Measurements from ENCODE around the gene TASP1. TPM values are rescaled to one million over a fixed set of nuclear protein-coding genes. Genes with fewer than 3 reads are reported as not detected.

Gene TASP1
- polyA plus RNA-seq, 1 donor (not counting 4 experiments of a cell fraction or from before 2014, with no cell fraction given), result 17.4 TPM

GRCh38 chr20:13464702-13465101 is 174.0 kb downstream of the TASP1 start:
- DNase-seq (ENCODE audit: low read depth, low spot score) (no peak), FAIRE-seq (no peak)
- Histone ChIP-seq H3K27me3 (ENCODE audit: control insufficient read depth, extremely low read depth, insufficient read depth, low read length) (no peaks in the 10 kb centered on the region), H3K4me2 (ENCODE audit: control insufficient read depth, extremely low read depth, insufficient read depth, low read depth, low read length) (no peak overlapping the region), H2AFZ (ENCODE audit: control insufficient read depth, low read length) (no peak overlapping the region), H3K4me1 (ENCODE audit: control insufficient read depth, extremely low read depth, insufficient read depth, low read length) (peaks cover 3% of the 10 kb centered on the region), H3K9me3 (ENCODE audit: control insufficient read depth, low read depth, low read length) (no peaks in the 10 kb centered on the region), H3K27ac (ENCODE audit: control insufficient read depth, insufficient read depth, low read length) (no peak overlapping the region), H3K79me2 (ENCODE audit: control insufficient read depth, insufficient read depth, low read length) (no peaks in the 10 kb centered on the region), H3K36me3 (ENCODE audit: control insufficient read depth in 2 of 2, extremely low read depth in 1 of 2, insufficient read depth in 2 of 2, low read length in 2 of 2) (peaks cover 0 to 1% of the 10 kb centered on the region in 2 experiments), H3K9ac (ENCODE audit: control insufficient read depth, extremely low read depth, insufficient read depth, low read length) (no peak overlapping the region), H3K9me1 (ENCODE audit: control insufficient read depth, extremely low read depth, insufficient read depth, low read length) (no peaks in the 10 kb centered on the region), H3K4me3 (ENCODE audit: control insufficient read depth in 2 of 3, extremely low read depth in 1 of 3, insufficient read depth in 2 of 3, low read depth in 1 of 3, low read length in 3 of 3) (no peak overlapping the region), H4K20me1 (ENCODE audit: control insufficient read depth, extremely low read depth, insufficient read depth, low read length) (no peaks in the 10 kb centered on the region)
- TF ChIP-seq EZH2 (IDR thresholded peaks at IDR 0.05; ENCODE audit: low read length), result no peak
- TF ChIP-seq, protein P1, sequence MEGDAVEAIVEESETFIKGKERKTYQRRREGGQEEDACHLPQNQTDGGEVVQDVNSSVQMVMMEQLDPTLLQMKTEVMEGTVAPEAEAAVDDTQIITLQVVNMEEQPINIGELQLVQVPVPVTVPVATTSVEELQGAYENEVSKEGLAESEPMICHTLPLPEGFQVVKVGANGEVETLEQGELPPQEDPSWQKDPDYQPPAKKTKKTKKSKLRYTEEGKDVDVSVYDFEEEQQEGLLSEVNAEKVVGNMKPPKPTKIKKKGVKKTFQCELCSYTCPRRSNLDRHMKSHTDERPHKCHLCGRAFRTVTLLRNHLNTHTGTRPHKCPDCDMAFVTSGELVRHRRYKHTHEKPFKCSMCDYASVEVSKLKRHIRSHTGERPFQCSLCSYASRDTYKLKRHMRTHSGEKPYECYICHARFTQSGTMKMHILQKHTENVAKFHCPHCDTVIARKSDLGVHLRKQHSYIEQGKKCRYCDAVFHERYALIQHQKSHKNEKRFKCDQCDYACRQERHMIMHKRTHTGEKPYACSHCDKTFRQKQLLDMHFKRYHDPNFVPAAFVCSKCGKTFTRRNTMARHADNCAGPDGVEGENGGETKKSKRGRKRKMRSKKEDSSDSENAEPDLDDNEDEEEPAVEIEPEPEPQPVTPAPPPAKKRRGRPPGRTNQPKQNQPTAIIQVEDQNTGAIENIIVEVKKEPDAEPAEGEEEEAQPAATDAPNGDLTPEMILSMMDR (optimal IDR thresholded peaks at IDR 0.05 in 1 of 3, IDR thresholded peaks at IDR 0.05 in 1 of 3, conservative IDR thresholded peaks at IDR 0.05 in 1 of 3; ENCODE audit: extremely low read depth in 1 of 3, insufficient read depth in 2 of 3, low read length in 3 of 3), result no peak
- dilution Hi-C loops (cut with MboI; ENCODE audit: extremely low pct_ligation_motif_present, low sequenced_read_pairs), result no loop called here

GRCh38 chr20:13461849-13462458 is 176.8 kb downstream of the TASP1 start:
- Histone ChIP-seq H3K27me3 (ENCODE audit: control insufficient read depth, extremely low read depth, insufficient read depth, low read length) (no peaks in the 10 kb centered on the region), H3K4me2 (ENCODE audit: control insufficient read depth, extremely low read depth, insufficient read depth, low read depth, low read length) (no peak overlapping the region), H3K9me3 (ENCODE audit: control insufficient read depth, low read depth, low read length) (no peaks in the 10 kb centered on the region), H3K36me3 (ENCODE audit: control insufficient read depth in 2 of 2, extremely low read depth in 1 of 2, insufficient read depth in 2 of 2, low read length in 2 of 2) (peaks cover 0 to 1% of the 10 kb centered on the region in 2 experiments), H3K27ac (ENCODE audit: control insufficient read depth, insufficient read depth, low read length) (no peak overlapping the region), H3K9ac (ENCODE audit: control insufficient read depth, extremely low read depth, insufficient read depth, low read length) (no peak overlapping the region), H3K4me3 (ENCODE audit: control insufficient read depth in 2 of 3, extremely low read depth in 1 of 3, insufficient read depth in 2 of 3, low read depth in 1 of 3, low read length in 3 of 3) (no peak overlapping the region), H2AFZ (ENCODE audit: control insufficient read depth, low read length) (no peak overlapping the region), H4K20me1 (ENCODE audit: control insufficient read depth, extremely low read depth, insufficient read depth, low read length) (no peaks in the 10 kb centered on the region), H3K79me2 (ENCODE audit: control insufficient read depth, insufficient read depth, low read length) (no peaks in the 10 kb centered on the region), H3K4me1 (ENCODE audit: control insufficient read depth, extremely low read depth, insufficient read depth, low read length) (peaks cover 3% of the 10 kb centered on the region), H3K9me1 (ENCODE audit: control insufficient read depth, extremely low read depth, insufficient read depth, low read length) (no peaks in the 10 kb centered on the region)
- FAIRE-seq, result no peak
- DNase-seq (ENCODE audit: low read depth, low spot score), result no peak
- TF ChIP-seq EZH2 (IDR thresholded peaks at IDR 0.05; ENCODE audit: low read length), result no peak
- TF ChIP-seq, protein P1 (optimal IDR thresholded peaks at IDR 0.05 in 1 of 3, IDR thresholded peaks at IDR 0.05 in 1 of 3, conservative IDR thresholded peaks at IDR 0.05 in 1 of 3; ENCODE audit: extremely low read depth in 1 of 3, insufficient read depth in 2 of 3, low read length in 3 of 3), result no peak
- dilution Hi-C loops (cut with MboI; ENCODE audit: extremely low pct_ligation_motif_present, low sequenced_read_pairs), result no loop called here
